HPDE6-E6E7 (cell line): ENCODE data around the gene ATXN7L2.

Experiments used
- DNase-seq: peaks from one replicate; pipeline ENCODE4 v3.0.0; 2011; ENCODE audit warnings: missing footprints; ENCODE audit errors: extremely low spot score

The ATXN7L2 gene

DNA sequence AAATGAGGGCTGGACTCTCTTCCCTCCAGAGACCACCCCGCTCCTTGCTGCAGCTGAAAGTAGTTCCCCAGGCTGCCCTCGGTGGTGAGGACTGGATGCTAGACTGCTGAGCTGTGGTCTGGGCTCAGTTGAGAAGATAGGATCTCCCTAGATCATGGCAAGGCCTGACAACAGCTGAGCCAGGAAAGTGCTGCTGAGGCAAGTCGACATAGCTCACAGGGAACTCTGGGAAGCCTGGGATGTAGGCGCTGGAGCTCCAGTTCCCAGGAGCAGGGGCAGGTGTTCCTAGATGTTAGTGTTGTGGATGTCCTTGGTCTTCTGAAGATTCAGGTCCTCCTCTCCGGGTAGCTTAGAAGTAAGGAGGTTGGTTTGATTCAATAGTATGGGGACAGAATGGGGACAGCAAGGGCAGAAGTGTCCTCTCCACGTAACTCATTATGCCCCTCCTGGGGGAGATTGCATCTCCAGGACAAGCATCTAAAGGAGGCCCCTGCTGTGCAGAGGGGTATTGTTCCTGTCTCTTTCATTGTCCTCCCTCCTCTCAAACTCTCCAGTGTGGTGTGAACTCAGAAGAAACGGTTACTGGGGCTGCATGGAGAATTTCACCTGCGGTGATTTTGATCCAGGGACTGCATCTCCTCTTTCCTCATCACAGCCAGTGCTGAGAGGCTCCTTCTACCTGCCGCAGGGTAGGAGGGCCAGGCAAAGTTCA lies 13.9 kb downstream of the ATXN7L2 start:
- DNase-seq, result no peak

DNA sequence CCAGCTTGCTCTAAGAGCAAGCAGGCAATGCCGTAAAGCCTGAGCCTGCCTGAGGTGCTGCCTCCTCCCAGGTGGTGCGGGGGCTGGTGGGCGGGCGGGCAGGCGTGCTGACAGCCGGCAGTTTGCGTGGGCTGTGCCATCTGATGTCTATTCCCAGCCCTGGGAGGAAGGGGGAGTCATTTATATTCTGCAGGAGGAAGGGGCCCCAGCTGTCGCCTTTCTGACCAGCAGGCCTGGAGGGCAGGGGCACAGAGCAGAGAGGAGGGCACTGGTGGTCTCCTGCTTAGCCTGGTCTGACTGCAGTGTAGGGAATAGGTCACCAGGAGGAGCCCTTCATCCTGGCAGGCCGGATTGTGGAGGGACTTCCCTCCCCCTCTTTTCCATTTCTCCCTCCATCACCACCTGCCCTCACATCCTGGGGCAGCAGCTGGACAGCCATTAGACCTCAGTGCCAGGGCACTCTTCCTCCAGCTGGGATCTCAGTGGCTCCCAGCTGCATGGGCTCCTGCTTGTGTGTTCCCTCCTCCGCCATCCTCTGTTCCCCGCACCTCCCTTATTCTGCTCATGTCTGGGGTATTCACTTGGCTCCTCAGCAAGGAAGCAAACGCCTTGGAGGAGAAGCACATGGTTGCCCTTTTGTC lies 14.6 kb downstream of the ATXN7L2 start:
- DNase-seq, result no peak

DNA sequence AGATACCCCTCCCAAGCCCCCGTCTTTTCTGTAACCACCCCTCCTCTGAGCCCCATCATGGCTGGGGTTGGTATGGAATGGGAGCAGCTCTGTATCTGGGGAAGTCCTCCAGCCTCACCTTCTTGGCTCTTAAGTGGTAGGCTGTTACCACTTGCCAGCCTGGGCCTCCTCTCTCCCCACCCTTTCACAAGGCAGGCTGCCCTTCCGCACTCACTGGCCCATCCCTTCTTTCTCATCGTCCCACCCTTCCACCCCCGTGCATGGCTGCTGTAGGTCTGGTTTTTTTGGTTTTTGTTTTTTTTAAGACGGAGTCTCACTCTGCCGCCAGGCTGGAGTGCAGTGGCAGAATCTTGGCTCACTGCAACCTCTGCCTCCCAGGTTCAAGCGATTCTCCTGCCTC lies 15.4 kb downstream of the ATXN7L2 start:
- DNase-seq, result no peak

DNA sequence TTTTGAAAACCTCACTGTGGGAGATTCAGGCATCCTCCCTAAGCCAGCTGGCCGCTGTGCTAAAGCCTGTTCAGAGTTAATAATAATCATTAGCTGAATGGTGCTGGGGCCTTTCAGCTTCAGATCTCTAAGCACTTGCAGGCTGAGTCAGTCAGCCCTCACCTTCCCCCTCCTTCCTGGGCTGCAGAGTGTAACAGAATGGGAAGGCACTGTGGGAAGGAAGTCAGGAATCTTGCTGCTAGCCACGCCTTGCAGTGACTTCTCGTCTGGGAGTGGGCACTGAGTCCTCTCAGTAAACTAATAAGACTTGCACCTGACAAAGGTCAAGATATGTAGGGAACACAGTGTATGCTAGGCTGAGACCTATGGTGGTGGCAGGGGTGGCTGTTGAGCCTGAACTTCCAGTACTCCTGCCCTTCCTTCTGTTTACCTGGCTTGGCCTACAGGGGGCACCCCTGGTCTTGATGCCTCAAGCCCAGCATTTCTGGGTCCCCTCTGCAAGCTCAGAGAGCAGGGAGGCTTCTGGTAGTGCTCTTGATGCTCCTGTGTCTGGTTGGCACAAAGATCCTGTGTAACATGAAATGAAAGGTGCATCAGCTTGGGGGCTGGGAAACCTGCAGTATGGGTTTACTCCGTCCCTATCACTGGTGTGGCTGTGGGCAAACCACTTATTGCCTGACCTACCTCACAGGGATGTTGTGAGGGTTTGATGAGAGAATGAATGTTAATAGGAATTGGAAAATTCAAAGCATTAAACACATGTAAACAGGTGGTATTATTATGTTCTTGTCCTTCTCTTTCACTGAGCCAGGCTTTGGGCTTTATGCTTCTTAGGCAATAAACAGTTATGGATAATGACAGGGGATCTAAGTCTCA lies 16.2 kb downstream of the ATXN7L2 start:
- no peak for DNase-seq

DNA sequence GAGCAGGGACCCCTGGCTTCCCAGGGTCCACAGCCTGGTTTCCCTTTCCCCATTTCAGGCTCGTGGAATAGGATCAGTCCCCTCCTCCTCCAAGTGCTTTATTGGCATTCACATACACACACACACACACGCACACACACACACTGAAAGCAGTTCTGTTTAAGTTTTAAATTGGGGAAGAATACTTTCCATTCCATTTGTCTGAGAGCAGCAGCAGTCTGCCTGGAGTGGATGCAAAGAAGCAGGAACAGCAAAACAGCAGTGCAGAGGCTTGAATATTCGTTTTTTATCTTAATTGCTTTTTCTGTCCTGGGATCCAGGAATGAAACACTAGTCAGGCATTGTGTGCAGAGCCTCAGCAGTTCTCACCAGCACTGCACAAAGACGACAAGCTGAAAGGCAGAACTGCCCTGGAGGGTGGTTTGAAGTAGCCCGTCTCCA lies 17.3 kb downstream of the ATXN7L2 start:
- DNase-seq, result no peak

DNA sequence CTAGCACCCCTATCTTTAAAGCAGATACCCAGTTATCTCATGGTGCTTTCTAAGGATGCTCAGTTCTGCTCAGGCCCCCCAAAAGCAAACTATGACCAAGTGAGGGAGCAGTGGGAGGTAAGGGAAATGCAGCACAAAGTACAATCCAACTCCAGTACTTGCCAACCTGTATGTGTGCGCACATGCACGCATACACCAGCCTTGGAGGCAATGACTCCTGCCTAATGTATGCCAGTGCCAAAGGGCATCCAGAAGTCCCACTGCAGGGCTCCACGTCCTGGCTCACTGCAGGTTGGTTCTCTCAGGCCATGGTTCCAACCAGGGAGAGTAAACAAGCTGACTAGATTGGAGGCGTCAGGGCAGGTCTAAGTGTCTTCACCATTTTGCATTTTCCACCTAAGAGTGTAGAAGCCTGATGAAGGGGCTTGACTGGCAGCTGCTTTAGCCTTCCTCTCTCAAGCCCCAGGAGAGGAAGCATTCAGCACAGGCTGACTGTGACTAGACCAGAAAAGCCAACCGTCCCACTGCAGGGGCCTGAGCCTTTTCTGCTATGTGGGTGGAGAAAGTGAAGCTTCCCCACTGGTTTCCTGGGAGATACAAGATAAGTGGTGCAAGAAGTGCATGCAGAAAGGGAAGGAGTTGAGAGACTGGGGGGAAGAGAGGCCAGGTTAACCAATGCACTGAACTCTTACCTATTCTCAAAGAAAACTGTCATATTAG lies 18.1 kb downstream of the ATXN7L2 start:
- DNase-seq, result no peak

DNA sequence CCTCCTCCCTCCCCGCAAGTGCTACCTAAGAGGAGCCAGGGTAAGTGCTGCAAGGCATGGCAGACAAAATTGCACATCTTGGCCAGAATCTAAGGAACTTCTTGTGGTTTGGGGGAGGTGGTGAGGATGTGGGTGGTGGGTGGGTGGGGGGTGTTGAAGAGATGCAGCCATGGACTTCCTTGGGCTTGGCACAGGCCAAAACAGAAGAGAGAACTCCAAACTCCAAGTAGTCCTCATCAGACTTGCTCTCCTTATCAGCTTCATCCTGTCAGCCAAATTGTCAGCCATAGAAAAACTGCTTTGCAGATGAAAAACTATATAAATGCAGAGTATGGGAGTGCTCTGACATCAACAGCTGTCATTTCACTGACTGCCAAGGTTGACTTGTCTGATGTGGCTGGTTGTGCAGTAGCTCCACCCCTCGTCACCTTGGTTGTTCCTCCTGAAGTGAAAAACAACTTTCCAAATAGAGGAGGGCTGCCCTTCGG lies 18.7 kb downstream of the ATXN7L2 start:
- DNase-seq, result no peak

DNA sequence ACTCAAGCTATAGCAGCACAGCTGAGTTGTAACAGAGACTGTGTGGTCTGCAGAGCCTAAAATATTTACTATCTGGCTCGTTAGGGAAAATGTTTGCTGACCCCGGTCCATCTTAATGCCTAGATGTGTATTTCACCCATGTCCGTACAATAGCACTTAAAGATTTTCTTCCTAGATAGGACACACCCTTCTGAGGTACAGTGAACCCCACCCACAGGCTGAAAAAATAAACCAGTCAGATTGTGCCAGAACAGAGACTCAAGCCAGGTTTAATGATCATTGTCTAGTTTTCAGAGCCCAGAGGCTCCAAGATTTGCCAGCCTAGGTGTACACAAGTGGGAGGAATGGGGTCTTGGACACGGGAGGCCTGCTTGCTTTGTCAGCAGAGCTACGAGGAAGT lies 20.2 kb downstream of the ATXN7L2 start:
- no peak for DNase-seq

DNA sequence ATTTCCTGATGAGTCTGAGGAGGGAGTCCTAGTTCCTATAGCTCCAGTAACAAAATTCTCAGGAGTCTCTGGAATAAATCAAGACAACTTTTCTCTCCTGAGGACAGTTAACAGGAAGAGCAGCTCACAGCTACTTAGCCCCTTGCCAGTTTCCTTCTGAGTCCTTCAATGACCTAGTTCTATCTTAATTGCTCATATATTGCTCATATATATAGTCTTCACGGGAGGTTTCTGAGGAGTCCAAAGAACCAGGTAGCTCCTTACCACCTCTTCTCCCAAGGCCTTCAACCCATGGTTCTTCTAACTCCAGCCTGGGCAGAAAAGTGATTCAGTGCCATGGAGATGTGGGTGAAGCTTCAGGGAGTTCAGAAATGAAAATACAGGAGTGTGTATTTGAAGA lies 21.3 kb downstream of the ATXN7L2 start:
- DNase-seq, result no peak

DNA sequence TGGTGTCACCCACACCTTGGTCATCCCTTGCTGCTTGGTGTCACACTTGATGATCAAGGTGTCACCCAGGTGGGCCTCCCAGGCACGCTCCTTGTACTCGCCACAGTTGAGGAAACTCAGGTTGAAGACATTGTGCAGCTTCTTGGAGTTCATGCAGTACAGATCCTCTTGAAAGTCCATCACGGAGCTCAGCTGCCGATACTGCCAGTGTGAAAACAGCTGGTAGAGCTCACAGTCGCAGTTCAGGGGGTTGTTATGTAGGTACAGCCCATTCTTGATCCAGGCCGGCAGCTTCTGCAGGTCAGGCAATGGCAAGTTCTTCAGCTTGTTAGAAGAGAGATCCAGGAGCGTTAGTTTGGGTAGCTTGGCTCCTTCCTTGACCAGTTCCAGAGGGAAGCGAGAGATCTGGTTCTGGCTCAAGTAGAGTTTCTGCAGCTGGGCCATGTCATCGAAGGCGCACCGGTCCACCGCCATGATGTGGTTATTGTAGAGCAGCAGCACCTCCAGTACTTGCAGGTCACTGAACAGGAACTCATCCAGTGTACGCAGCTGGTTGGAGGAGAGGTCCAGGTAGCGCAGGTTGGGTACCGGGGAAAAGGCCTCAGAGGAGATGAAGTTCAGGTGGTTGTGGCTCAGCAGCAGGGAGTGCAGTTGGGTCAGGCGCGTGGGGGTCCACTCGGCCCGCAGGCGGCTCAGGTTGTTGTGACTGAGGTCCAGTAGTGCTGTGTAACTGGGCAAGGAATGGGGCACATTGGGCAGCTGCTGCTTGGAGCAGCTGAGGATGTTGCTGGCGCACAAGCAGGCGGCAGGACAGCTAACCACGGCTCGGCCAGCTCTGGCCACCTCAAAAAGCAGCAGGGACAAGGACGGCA lies 24.5 kb downstream of the ATXN7L2 start:
- no peak for DNase-seq

DNA sequence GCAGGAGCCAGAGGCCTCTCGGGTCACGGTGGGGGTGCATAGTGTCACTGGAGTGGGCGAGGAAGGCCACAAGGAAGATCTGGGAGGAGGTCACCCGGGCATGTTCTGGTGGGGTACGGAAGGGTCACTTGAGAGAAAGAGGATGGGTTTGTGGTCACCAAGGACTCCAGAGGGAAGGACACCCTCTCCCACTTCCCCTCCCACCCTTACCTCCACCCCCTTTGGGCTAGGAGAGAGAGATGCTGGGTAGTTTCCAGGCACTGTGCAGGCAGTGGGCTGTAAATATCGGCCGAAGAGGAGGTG lies 25.1 kb downstream of the ATXN7L2 start:
- DNase-seq, result no peak

DNA sequence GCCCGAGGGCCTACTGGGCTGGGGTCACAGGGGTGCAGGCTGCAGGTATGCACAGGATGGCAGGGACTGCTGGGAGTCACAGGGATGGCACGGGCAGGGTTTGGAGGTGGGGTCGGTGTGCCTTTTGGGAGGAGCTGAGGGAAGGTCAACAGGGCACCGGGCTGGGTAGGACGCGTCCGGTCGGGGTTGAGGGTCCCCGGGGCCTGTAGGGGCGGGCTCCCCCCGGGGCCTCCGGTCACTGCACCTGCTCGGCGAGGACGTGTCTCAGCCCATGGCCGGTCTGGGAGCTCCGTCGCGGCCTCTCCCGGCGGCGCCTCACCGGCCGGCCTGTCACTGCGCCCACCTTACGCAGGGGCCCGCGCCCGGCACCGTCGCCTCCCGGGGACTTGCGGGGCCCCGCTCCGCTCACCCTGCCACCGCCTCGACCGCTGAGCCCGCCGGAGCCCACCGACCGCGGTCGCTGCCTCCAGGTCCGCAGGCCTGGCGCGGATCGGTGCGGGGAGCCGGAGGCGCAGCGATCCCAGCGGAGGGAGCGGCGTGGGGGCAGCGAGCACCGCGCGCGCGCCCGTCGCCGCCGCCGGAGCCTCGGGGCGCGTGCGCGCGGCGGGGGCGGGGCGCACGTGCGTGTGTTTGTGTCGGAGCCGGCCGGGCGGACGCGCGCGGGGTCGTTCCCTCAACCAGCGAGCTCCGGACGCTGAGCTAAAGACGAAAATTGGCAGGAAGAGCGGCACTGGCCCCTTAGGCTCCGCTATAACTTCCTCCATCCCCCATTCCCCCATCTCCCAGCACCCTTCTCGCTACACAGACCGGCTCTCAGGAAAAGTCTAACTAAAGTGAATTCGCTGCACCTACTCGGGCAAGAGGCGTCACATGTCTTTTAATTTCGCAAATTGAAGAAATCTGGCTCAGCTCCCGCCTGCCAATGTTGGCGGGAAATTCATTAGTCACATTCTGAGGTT lies 25.8 kb downstream of the ATXN7L2 start, which contains the start of gene AMIGO1:
Gene AMIGO1, minus strand, starts transcription at position 552 of the 959 bp plus-strand sequence. CDS start 815 bp downstream, outside the sequence.
- peak; percentile 47 for DNase-seq

DNA sequence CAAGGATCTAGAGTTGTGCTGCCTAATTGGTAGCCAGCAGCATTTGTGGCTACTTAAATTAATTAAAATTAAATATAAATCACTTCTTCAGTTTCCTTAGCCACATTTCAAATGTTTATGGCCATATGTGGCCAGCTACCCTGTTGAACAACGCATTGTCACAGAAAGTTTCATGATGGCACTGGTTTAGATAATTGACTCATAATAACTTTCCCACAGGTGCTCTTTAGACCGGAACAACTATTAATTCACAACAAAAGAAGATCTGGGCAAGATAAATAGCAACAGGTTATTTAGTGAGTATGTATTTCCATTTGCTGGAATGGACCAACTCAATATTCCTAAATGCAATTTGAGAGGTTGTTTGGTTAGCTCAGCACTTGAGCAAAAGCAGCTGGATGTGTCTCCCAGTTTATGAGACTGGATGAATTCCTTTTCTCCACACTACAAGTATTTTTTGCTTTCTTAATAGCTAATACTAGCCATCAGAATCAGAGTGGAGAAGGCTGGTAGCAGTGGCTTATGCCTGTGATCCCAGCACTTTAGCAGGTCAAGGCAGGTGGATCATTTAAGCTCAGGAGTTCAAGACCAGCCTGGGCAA lies 29.5 kb downstream of the ATXN7L2 start:
- DNase-seq, result no peak

DNA sequence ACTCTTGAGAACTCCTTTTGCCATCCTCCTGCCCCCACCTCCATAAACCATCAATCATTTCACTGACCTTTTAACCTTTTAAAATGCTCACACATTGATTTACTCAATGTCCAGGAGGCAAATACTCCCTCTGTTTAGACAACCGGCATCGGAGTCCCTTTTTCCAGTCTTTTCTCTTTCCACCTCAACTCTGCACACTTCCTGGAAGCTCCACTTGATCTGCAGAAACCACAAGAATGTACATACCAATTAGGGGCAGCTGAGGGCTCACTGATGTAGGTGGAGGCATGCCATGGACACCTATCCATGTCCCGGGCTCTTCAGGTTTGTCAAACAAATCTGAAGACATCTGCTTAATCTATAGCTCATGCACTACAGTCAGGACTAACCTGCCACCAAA lies 31.1 kb downstream of the ATXN7L2 start:
- no peak for DNase-seq

DNA sequence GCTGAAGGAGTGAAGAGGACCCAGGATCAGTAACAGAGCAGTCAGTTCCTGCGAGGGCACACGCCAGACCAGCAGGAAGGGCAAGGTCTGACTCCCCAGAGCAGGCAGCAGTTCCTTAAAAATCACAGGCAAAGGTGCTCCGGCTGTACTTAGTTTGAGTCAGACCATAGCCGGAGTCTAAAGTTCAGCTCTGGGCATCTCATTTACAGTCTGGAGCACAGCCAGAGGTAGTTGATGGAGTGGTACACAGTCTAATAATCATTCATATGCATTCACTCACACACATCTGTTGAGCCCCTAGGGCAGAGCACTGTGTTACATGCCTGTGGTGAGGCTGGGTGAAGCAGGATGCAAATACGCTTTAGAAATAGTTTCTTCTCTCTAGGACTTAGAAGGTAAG lies 33.2 kb downstream of the ATXN7L2 start:
- no peak for DNase-seq

DNA sequence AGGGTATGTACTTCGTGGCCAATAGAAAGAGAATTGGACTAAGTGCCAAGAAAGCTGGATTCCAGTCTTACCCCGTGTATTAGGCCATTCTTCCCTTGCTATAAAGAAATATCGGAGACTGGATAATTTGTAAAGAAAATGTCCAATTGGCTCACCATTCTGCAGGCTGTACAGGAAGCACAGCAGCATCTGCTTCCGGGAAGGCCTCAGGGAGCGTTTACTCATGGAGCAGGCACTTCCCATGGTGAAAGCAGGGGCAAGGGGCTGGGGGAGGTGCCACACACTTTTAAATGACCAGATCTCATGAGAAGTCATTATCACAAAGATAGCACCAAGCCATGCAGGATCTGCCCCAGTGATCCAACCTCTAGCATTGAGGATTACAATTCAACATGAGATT lies 33.6 kb downstream of the ATXN7L2 start:
- DNase-seq, result no peak

DNA sequence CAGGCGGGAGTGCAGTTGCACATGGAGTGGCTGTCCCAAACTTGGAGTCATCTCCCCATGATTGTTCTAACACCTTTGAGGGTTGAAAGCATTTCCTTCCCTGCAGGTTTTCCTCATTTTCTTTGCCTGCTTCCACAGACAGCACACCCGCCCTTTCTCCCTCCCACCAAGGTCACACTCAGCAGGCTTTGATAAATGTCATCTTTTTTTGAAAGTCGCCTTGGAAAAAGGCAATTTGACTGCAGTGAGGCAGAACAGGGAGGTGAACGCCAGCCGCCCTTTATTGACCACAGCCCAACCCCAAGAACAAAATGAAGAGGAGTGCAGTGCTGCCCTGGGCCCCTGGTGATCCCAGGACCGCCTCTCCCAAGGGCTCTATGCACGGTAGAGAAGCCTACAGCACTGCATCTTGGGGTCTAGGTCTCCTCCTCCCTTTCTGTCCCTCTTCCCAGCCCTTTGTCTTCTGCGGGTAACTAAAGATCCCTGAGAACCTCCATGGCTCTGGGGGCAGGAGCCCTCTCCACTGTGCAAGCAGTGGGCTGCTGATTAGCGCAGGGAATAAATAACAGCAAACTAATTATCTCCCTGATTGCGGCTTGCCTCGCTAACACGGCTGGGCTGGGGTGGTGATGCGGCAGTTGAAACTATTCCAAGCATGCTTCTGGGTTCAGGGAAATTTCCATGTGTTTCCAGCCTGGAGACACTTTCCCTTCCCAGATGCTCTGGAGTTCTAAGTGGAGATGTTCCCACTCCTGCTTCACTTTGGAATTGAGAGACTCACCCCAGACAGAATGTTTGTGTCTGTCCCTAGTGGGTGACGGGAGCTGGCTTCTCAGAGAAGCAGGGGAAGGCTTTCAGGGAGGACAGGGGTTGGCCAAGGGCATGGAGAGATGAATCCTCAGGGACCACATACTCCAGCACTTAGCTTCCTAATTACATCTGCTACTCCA lies 37.6 kb downstream of the ATXN7L2 start:
- DNase-seq, result no peak

DNA sequence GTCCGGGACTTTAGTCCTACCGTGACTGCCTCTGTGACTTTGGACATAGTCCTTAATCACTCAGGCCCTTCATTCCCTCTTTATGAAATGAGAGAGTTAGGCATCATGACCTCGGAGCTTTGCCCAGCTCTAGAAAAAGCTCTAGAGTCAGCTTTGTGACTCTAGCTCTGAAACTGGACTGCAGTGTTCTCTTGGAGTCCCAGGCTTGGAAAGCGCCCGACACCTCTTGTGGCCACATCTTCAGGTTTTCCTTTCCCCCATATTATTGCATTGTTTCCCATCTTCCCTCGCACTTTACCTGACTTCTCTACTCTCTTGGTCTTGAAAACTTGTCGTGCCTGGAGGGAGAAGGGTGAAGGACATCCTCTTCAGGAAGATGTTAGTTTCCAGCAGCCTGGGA lies 38.3 kb downstream of the ATXN7L2 start:
- no peak for DNase-seq
